Tibial nerve (tissue), 4 donors: Measurements from ENCODE around the gene LTF. TPM values are rescaled to one million over a fixed set of nuclear protein-coding genes. Genes with fewer than 3 reads are reported as not detected.
A peak's percentile ranks its signal among the peaks of the same experiment; 100 is the strongest.
"Not testable (repeated sequence)": the region's sequence is repeated elsewhere in the genome, so short reads cannot be mapped to it uniquely, and the experiment has no call there.

Experiments
- DNase-seq, 2 donors: peaks; one replicate each; pipeline ENCODE4 v3.0.0-alpha.2; 2019; ENCODE audit warnings: low spot score in 2 of 2
- H3K27ac ChIP-seq, 4 donors: fragments of 200-600 bp; sonication (generic) in 3 of 4; one replicate each; pipeline ENCODE4 v1.5.1; 2017 to 2019; ENCODE audit warnings: mild to moderate bottlenecking in 1 of 4
- H3K27me3 ChIP-seq, 2 donors: fragments of 200-600 bp; sonication (generic) in 1 of 2; one replicate each; pipeline versions ENCODE4 v1.5.1 to v1.6.0; 2017 to 2019
- H3K36me3 ChIP-seq, 3 donors: fragments of 200-600 bp; sonication (generic); one replicate each; pipeline ENCODE4 v1.5.1; 2018 to 2019
- H3K4me1 ChIP-seq, 4 donors: fragments of 200-600 bp; sonication (generic) in 3 of 4; one replicate each; pipeline ENCODE4 v1.5.1; 2017 to 2019
- H3K4me3 ChIP-seq, 4 donors: fragments of 200-600 bp; sonication (generic) in 3 of 4; one replicate each; pipeline ENCODE4 v1.5.1; 2017 to 2019; ENCODE audit warnings: mild to moderate bottlenecking in 1 of 4, moderate library complexity in 1 of 4
- H3K9me3 ChIP-seq, 4 donors: fragments of 200-600 bp; sonication (generic) in 3 of 4; one replicate each; pipeline ENCODE4 v1.5.1; 2017 to 2019
- EP300 ChIP-seq, 2 donors: sonication (generic); formaldehyde crosslinking; IDR thresholded peaks; one replicate each; pipeline ENCODE4 v1.6.1; 2017; ENCODE audit warnings: antibody characterized with exemption in 2 of 2, mild to moderate bottlenecking in 1 of 2
- POLR2A ChIP-seq, 2 donors: fragments of 450-650 bp; IDR thresholded peaks; one replicate each; pipeline ENCODE4 v1.6.1; 2017; ENCODE audit warnings: antibody characterized with exemption in 2 of 2, mild to moderate bottlenecking in 2 of 2, moderate library complexity in 2 of 2
- WGBS, 2 donors: methylation state at CpG; one replicate each; pipeline ENCODE4 v1.1.5; 2018; 5-methylcytosine and 5-hydroxymethylcytosine counted together
- total RNA-seq, 4 donors: library from RNA; depleted of rRNA; stranded (reverse); fragments of >200 nt; gene quantifications; one replicate each; pipeline ENCODE4 v1.1.0, GENCODE V29; 2016
- TF ChIP-seq, protein P1 (sequence below), 5 experiments: fragments of 200-600 bp in 3 of 5; fragments of 450-650 bp in 2 of 5; sonication (generic) in 3 of 5; IDR thresholded peaks; one replicate each; pipeline ENCODE4 v1.5.1; 2016 to 2019; ENCODE audit warnings: antibody characterized with exemption in 5 of 5, mild to moderate bottlenecking in 3 of 5, moderate library complexity in 2 of 5

The LTF gene
- total RNA-seq, 4 donors from 2014 or later, result 0.30 to 1.2 (median 0.42) TPM; not detected in 1

DNA sequence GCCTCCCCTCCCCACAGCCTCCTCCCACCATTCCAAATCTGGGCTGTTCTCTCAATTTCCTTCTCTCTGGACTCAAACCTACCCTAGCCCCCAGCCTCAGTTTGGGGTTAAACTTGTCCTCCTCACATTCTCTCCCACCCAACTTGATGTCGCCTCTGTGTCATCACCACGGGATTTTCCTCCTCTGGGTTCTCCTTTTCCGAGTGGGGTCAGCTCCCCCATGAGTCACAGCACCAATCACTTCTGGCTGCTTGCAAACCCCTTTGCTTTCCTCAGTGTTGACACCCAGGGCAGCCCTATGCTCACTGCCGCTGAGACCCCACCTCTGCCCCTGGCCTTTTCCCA lies 58.3 kb downstream of the LTF start:
- Histone ChIP-seq H3K27me3 (no peaks in the 10 kb centered on the region), H3K27ac (peak overlapping the region; percentile 22 to 82 (median 69)), H3K9me3 (no peaks in the 10 kb centered on the region), H3K36me3 (no peaks in the 10 kb centered on the region), H3K4me1 (peaks cover 0 to 23% (median 5%) of the 10 kb centered on the region in 4 donors), H3K4me3 (peak overlapping the region in 1 of 4 donors; percentile 36)
- TF ChIP-seq EP300 (IDR thresholded peaks at IDR 0.05) (peak in 1 of 2 donors; percentile 10), POLR2A (IDR thresholded peaks at IDR 0.05) (no peak)
- 30 to 53% methylated on average over 4 of the region's 4 CpGs for WGBS, 2 donors
- no peak for DNase-seq

DNA sequence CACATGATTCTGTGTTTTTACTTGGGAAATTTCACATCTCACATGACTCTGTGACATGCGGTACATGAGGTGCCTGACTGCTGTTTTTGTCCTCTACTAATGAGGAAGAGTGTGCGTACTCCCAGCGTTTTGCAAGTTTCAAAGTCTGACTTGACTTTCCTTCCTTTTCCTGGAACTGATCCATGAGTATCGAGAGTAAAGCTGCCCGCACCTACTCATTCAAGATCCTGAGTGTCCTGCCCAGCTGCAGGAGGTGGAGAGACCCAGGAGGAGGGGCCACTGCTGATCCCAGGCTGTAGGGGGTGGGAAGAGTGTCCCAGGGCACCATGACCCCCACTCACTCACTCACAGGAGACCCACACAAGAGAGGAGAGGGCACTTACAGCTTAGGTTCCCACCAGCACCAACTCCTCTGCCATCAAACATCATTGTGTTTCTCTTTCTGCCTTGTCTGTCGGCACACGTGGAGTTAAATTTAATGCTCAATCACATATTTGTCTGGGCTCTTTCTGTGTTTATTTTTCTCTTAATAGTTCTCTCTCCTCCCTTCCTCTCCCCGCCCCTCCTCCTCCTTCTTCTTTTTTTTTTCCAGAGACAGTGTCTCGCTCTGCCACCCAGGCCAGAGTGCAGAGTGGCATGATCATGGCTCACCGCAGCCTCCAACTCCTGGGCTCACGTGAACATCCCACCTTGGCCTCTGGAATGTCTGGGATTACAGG lies 59.2 kb downstream of the LTF start:
- Histone ChIP-seq H3K4me3 (no peak overlapping the region), H3K27ac (peak overlapping the region; percentile 22 to 82 (median 69)), H3K27me3 (no peaks in the 10 kb centered on the region), H3K9me3 (no peaks in the 10 kb centered on the region), H3K4me1 (peaks cover 0 to 23% (median 5%) of the 10 kb centered on the region in 4 donors), H3K36me3 (no peaks in the 10 kb centered on the region)
- DNase-seq, result peak in 1 of 2 donors; percentile 50
- 34 to 38% methylated on average over 11 of the region's 11 CpGs for WGBS, 2 donors
- TF ChIP-seq EP300 (IDR thresholded peaks at IDR 0.05), result peak; percentile 85 to 93
- TF ChIP-seq POLR2A (IDR thresholded peaks at IDR 0.05), result no peak

- DNase-seq, H3K27ac ChIP-seq, H3K9me3 ChIP-seq, H3K36me3 ChIP-seq, H3K27me3 ChIP-seq, H3K4me3 ChIP-seq: not testable (repeated sequence)
- WGBS, 2 donors, result 91 to 92% methylated on average over 4 of the region's 4 CpGs
- H3K4me1 ChIP-seq, result peaks cover 0 to 23% (median 5%) of the 10 kb centered on the region in 4 donors
Measured at GRCh38 chr3:46402902-46403301, 61.8 kb downstream of the LTF start.

DNA sequence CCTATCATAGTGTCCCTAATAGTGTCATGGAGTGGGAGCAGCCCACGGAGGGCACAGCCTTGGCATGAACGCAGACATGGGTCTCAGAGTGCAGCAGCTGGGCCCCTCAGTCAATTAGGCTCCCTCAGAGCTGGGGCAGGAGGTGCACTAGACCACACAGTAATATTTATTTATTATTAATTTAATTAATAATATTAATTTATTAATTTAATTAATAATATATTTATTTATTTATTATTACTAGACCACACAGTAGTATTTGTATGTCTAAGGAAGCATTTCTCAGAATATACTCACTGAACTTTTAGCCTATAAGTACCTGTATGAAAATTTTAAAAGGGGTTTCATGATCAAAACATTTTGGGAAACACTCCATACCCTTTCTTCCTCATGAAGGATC lies 63.1 kb downstream of the LTF start:
- TF ChIP-seq EP300 (IDR thresholded peaks at IDR 0.05) (no peak), POLR2A (IDR thresholded peaks at IDR 0.05) (no peak)
- TF ChIP-seq, protein P1, sequence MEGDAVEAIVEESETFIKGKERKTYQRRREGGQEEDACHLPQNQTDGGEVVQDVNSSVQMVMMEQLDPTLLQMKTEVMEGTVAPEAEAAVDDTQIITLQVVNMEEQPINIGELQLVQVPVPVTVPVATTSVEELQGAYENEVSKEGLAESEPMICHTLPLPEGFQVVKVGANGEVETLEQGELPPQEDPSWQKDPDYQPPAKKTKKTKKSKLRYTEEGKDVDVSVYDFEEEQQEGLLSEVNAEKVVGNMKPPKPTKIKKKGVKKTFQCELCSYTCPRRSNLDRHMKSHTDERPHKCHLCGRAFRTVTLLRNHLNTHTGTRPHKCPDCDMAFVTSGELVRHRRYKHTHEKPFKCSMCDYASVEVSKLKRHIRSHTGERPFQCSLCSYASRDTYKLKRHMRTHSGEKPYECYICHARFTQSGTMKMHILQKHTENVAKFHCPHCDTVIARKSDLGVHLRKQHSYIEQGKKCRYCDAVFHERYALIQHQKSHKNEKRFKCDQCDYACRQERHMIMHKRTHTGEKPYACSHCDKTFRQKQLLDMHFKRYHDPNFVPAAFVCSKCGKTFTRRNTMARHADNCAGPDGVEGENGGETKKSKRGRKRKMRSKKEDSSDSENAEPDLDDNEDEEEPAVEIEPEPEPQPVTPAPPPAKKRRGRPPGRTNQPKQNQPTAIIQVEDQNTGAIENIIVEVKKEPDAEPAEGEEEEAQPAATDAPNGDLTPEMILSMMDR (IDR thresholded peaks at IDR 0.05), result no peak
- DNase-seq, result no peak
- H3K27me3 ChIP-seq, result no peaks in the 10 kb centered on the region
- H3K36me3 ChIP-seq, result no peaks in the 10 kb centered on the region
- H3K4me1 ChIP-seq, result peaks cover 0 to 19% (median 5%) of the 10 kb centered on the region in 4 donors
- H3K27ac ChIP-seq, result no peak overlapping the region
- H3K4me3 ChIP-seq, result no peak overlapping the region
- no peaks in the 10 kb centered on the region for H3K9me3 ChIP-seq
- WGBS, 2 donors, result 84 to 95% methylated on average over 2 of the region's 2 CpGs

GRCh38 chr3:46400846-46401245 lies 63.9 kb downstream of the LTF start:
- Histone ChIP-seq H3K4me1 (peaks cover 0 to 12% (median 4%) of the 10 kb centered on the region in 4 donors), H3K27me3 (no peaks in the 10 kb centered on the region), H3K9me3 (no peaks in the 10 kb centered on the region), H3K27ac (no peak overlapping the region), H3K4me3 (no peak overlapping the region), H3K36me3 (no peaks in the 10 kb centered on the region)
- WGBS, 2 donors, result 79 to 87% methylated on average over 5 of the region's 5 CpGs
- DNase-seq, result no peak
- TF ChIP-seq POLR2A (IDR thresholded peaks at IDR 0.05) (no peak), EP300 (IDR thresholded peaks at IDR 0.05) (no peak)
- TF ChIP-seq, protein P1 (IDR thresholded peaks at IDR 0.05), result no peak

DNA sequence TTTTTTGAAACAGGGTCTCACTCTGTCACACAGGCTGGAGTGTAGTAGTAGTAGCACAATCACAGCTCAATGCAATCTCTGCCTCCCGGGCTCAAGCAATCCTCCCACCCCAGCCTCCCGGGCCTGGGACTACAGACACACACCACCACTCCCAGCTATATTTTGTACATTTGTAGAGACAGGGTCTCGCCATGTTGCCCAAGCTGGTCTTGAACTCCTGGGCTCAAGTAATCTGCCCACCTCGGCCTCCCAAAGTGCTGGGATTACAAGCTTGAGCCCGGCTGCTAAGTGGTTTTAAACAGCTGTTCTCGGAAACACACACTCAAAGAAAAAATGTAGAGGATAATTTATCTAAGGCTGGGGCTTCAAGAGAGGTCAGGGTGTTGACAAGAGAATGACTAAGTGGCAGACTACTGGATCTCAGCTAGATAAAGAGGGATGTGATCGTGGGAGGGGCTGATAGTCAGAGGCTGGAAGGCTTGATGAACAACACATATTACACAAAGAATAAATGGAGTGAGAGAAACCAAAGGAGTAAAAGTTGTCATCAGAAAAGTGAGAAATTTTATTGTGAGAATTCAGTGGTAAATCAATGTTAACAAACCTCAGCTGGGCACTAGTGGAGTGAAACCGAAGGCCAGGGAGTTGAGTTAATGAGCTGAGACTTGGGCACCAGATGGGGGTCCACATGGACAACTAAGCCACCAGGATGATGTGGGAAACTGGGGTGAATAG lies 64.5 kb downstream of the LTF start:
- 79 to 81% methylated on average over 8 of the region's 8 CpGs for WGBS, 2 donors
- no peaks in the 10 kb centered on the region for H3K9me3 ChIP-seq
- H3K36me3 ChIP-seq, result no peaks in the 10 kb centered on the region
- no peak overlapping the region for H3K27ac ChIP-seq
- DNase-seq, result no peak
- no peaks in the 10 kb centered on the region for H3K27me3 ChIP-seq
- TF ChIP-seq, protein P1 (IDR thresholded peaks at IDR 0.05), result no peak
- TF ChIP-seq EP300 (IDR thresholded peaks at IDR 0.05), result no peak
- TF ChIP-seq POLR2A (IDR thresholded peaks at IDR 0.05), result no peak
- H3K4me3 ChIP-seq, result no peak overlapping the region
- H3K4me1 ChIP-seq, result peaks cover 0 to 5% (median 4%) of the 10 kb centered on the region in 4 donors
